HepG2 (cell line): Measurements from ENCODE around the gene HBQ1. TPM values are rescaled to one million over a fixed set of nuclear protein-coding genes. Genes with fewer than 3 reads are reported as not detected.

Source experiments
- ATAC-seq: fragments of 200-7000 bp; cut with Tn5 transposase; 3 replicates; pipeline ENCODE4 v1.9.1; 2020; ENCODE audit warnings: mild to moderate bottlenecking, moderate library complexity
- BruUV-seq: library from RNA; stranded (reverse); fragments of 400-500 nt; replicated peaks from 2 replicates; lab custom pipeline; 2021; lab: Mats Ljungman, UMichigan
- CTCF ChIA-PET: fragments of 300-600 bp; formaldehyde crosslinking; extraction: SDS; loops from one replicate; lab custom pipeline; 2021; ENCODE audit warnings: low total read pairs, inconsistent platforms, low intra/inter-chr PET ratio; lab: Yijun Ruan, JAX
- POLR2A ChIA-PET: fragments of 350-600 bp; sonication (Branson Sonifier 250); formaldehyde crosslinking; loops from one replicate; lab custom pipeline; 2020; ENCODE audit warnings: antibody characterized with exemption, inconsistent platforms; lab: Yijun Ruan, JAX
- DNase-seq: peaks from one replicate; pipeline ENCODE4 v3.0.0-alpha.2; 2015; ENCODE audit warnings: low spot score
- FAIRE-seq: peaks from 3 replicates; lab custom pipeline; 2011; peaks lifted over from hg19 to GRCh38; lab: Jason Lieb, UNC
- H2AFZ ChIP-seq: one replicate; pipeline ENCODE4 v1.6.1; 2011; ENCODE audit warnings: low read length, inconsistent platforms
- H3K27ac ChIP-seq: fragments of 300-600 bp; 3 replicates; pipeline ENCODE4 v1.8.0; 2011; ENCODE audit warnings: mixed run types, mild to moderate bottlenecking, mixed read lengths, low read length, inconsistent platforms; ENCODE audit not compliant: insufficient read depth; ENCODE audit errors: extremely low read length
- H3K27me3 ChIP-seq, 2 experiments: fragments of 200-600 bp in 1 of 2; 2 replicates in 1 of 2; 3 replicates in 1 of 2; pipeline versions ENCODE4 v1.6.0 to v1.8.0; 2011; ENCODE audit warnings: low read length in 2 of 2, mild to moderate bottlenecking in 2 of 2, moderate library complexity in 2 of 2, inconsistent platforms in 1 of 2; ENCODE audit not compliant: insufficient read depth in 2 of 2, control insufficient read depth in 1 of 2
- H3K36me3 ChIP-seq, 2 experiments: fragments of 200-600 bp in 1 of 2; replicated peaks in 1 of 2; 2 replicates in 1 of 2; 3 replicates in 1 of 2; pipeline versions ENCODE4 v1.5.1 to v1.8.0; 2011; ENCODE audit warnings: low read length in 2 of 2, inconsistent platforms in 1 of 2; ENCODE audit not compliant: insufficient read depth in 2 of 2, control insufficient read depth in 1 of 2
- H3K4me1 ChIP-seq: 2 replicates; pipeline ENCODE4 v1.5.1; 2012; ENCODE audit warnings: low read length, inconsistent platforms; ENCODE audit not compliant: insufficient read depth
- H3K4me2 ChIP-seq: 2 replicates; pipeline ENCODE4 v1.6.0; 2011; ENCODE audit warnings: low read depth, low read length, inconsistent platforms
- H3K4me3 ChIP-seq, 3 experiments: fragments of 200-600 bp in 1 of 3; sonication (generic), shearing (Covaris generic) in 1 of 3; replicated peaks in 1 of 3; 2 replicates each; pipeline ENCODE4 v1.5.1; 2011 to 2016; ENCODE audit warnings: low read length in 3 of 3, inconsistent platforms in 2 of 3, low read depth in 2 of 3, mild to moderate bottlenecking in 2 of 3, control low read depth in 1 of 3, mixed read lengths in 1 of 3; ENCODE audit not compliant: insufficient read depth in 1 of 3
- H3K79me2 ChIP-seq: one replicate; pipeline ENCODE4 v1.6.1; 2011; ENCODE audit warnings: low read length, inconsistent platforms; ENCODE audit not compliant: insufficient read depth
- H3K9ac ChIP-seq: 2 replicates; pipeline ENCODE4 v1.6.0; 2011; ENCODE audit warnings: mild to moderate bottlenecking, low read depth, low read length, inconsistent platforms; ENCODE audit not compliant: insufficient read depth
- H3K9me3 ChIP-seq: 2 replicates; pipeline ENCODE4 v1.5.1; 2012; ENCODE audit warnings: mild to moderate bottlenecking, low read length
- H4K20me1 ChIP-seq: 2 replicates; pipeline ENCODE4 v1.6.0; 2011; ENCODE audit warnings: inconsistent platforms, mild to moderate bottlenecking, low read length, moderate library complexity; ENCODE audit not compliant: insufficient read depth
- KLF12 ChIP-seq: sonication (generic); formaldehyde crosslinking; IDR thresholded peaks from 2 replicates; pipeline ENCODE4 v1.4.0; 2020; ENCODE audit warnings: missing genetic modification reagents, borderline replicate concordance
- NFAT5 ChIP-seq: sonication (generic); formaldehyde crosslinking; IDR thresholded peaks from 2 replicates; pipeline ENCODE4 v1.4.0; 2020; ENCODE audit warnings: missing genetic modification reagents
- ZBTB26 ChIP-seq: IDR thresholded peaks from 2 replicates; pipeline ENCODE4 v1.6.1; 2016; ENCODE audit warnings: missing compliant biosample characterization, missing genetic modification reagents, borderline replicate concordance
- ZBTB33 ChIP-seq: sonication (generic); formaldehyde crosslinking; IDR thresholded peaks from 2 replicates; pipeline ENCODE4 v1.4.0; 2020; ENCODE audit warnings: missing genetic modification reagents
- ZMYM3 ChIP-seq: sonication (generic); formaldehyde crosslinking; IDR thresholded peaks from 2 replicates; pipeline ENCODE4 v1.5.1; 2020; ENCODE audit warnings: mild to moderate bottlenecking, missing genetic modification reagents
- ZNF281 ChIP-seq: sonication (generic); formaldehyde crosslinking; IDR thresholded peaks from 2 replicates; pipeline ENCODE4 v1.4.0; 2020; ENCODE audit warnings: missing genetic modification reagents, borderline replicate concordance
- ZNF556 ChIP-seq: sonication (generic); formaldehyde crosslinking; IDR thresholded peaks from 2 replicates; pipeline ENCODE4 v1.4.0; 2020; ENCODE audit warnings: mild to moderate bottlenecking, missing genetic modification reagents, borderline replicate concordance
- WGBS: methylation state at CpG from one replicate; pipeline ENCODE4 v1.1.6; 2017; ENCODE audit warnings: low lambda C conversion rate; 5-methylcytosine and 5-hydroxymethylcytosine counted together
- in situ Hi-C: cut with HindIII; loops from 2 replicates; pipeline ENCODE4 v1.10.0; 2017; ENCODE audit warnings: low pct_unique_long_range_greater_than_20kb; ENCODE audit not compliant: extremely low pct_ligation_motif_present
- intact Hi-C: fragments of 100-400 bp; cut with micrococcal nuclease; formaldehyde crosslinking; loops from one replicate; pipeline ENCODE4 v1.10.0; 2022; ENCODE audit not compliant: unreplicated experiment
- polyA plus RNA-seq, 8 experiments: library from polyadenylated mRNA; depleted of rRNA in 3 of 8; stranded (reverse) in 7 of 8; unstranded in 1 of 8; fragments of >200 nt; fragmentation: Illumina TruSeq in 4 of 8; extraction: Trizol in 4 of 8; gene quantifications; 2 replicates each; pipeline versions ENCODE4 v1.2.1 to v1.2.3, GENCODE V29; 2011 to 2016; ENCODE audit warnings: low read depth in 4 of 8, missing spikeins in 1 of 8, mixed read lengths in 1 of 8; ENCODE audit not compliant: insufficient read depth in 1 of 8
- total RNA-seq, 5 experiments: library from RNA; depleted of rRNA; stranded (reverse); fragments of >200 nt; fragmentation: Illumina TruSeq; extraction: Trizol; gene quantifications; 2 replicates each; pipeline ENCODE4 v1.2.3, GENCODE V29; 2016; ENCODE audit warnings: low read depth in 1 of 5

HBQ1 gene
- total and polyA plus RNA-seq, 2 of the 13 experiments (the other 11 are each of a cell fraction or from before 2014, with no cell fraction given) = 4.9 to 7.4 TPM

GRCh38 chr16:180681-181564 is 664 bp downstream of the HBQ1 start (continued):
- peak; percentile 67; the same call in 1 of the 2 replicates for TF ChIP-seq ZBTB33 (CRISPR knock-in tag)

- ChIA-PET POLR2A (no interaction called here), CTCF (interaction anchor here (2.5 to 3.2 kb wide), 2 partner anchors 64 to 75 kb away, joined by 17 to 23 read pairs; no protein-coding TSS in a partner anchor)
- in situ Hi-C loops = loop anchor here (5.0 kb wide), 1 partner anchor 74 kb away; no protein-coding TSS in a partner anchor
- H3K9ac ChIP-seq = no peak overlapping the region
- H3K27me3 ChIP-seq = peaks cover 0 to 11% of the 10 kb centered on the region in 2 experiments; a peak in 3 of 5 replicates
- intact Hi-C loops = loop anchor here (1.0 to 2.0 kb wide), 2 partner anchors 43 to 116 kb away; no protein-coding TSS in a partner anchor
- DNase-seq (no peak), ATAC-seq (no peak), FAIRE-seq (no peak)
- 94% methylated on average over 2 of the region's 22 CpGs for WGBS
- no peaks in the 10 kb centered on the region for H3K79me2 ChIP-seq
- peak overlapping the region; percentile 38; the same call in 1 of the 2 replicates for H3K4me2 ChIP-seq
- peaks cover 23% of the 10 kb centered on the region for H3K4me1 ChIP-seq
- H3K27ac ChIP-seq = no peak overlapping the region
- no TSS peak for BruUV-seq
- no peaks in the 10 kb centered on the region for H3K9me3 ChIP-seq
- H4K20me1 ChIP-seq = 0 out of 2 replicates have a peak, but pooled peaks cover 4% of the 10 kb centered on the region
- no peaks in the 10 kb centered on the region for H3K36me3 ChIP-seq
- H3K4me3 ChIP-seq = no peak overlapping the region; a peak in 1 of 6 replicates
- no peak overlapping the region for H2AFZ ChIP-seq
- TF ChIP-seq ZNF556 (CRISPR knock-in tag) (0 out of 2 replicates have a peak, but pooled peaks have one; percentile 7), ZBTB26 (CRISPR knock-in tag) (peak; percentile 3; the same call in 1 of the 2 replicates), KLF12 (CRISPR knock-in tag) (no peak), ZNF281 (CRISPR knock-in tag) (no peak), ZMYM3 (CRISPR knock-in tag) (no peak), NFAT5 (no peak)
Observed at GRCh38 chr16:181565-182021, 1.3 kb downstream of the HBQ1 start.
